ENCODE data around the gene CYP2U1.

CYP2U1 gene

DNA sequence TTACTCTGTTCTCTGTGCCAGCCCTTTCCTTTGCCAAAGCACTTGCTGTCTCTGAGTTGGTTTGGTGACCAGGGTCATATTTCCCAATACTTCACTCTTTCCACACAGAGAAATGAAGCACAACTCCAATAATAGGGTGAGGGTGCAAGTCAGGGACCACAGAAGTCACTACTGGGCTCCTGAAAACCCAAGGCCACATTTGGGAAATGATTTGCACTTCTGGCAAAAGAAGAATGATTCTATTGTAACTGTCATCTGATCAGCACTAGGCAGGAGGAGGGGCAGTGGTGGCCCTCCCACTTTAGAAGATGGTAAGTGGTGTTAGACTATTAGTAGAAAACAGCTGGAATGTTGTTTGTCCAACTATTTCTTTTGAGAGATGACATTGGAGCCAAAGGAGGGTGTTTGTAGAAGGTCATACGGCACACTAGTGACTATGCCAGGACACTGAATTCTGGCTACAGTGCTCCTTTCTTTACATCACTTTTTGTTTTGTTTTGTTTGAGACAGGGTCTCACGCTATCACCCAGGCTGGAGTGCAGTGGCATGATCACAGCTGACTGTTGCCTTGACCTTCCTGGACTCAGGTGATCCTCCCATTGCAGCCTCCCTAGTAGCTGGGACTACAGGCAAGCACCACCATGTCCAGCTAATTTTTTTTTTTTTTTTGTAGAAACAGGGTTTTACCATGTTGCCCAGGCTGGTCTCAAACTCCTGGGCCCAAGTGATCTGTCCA, 47.5 kb downstream of the CYP2U1 start:
- DNase-seq (ENCODE audit: low spot score), result no peak

DNA sequence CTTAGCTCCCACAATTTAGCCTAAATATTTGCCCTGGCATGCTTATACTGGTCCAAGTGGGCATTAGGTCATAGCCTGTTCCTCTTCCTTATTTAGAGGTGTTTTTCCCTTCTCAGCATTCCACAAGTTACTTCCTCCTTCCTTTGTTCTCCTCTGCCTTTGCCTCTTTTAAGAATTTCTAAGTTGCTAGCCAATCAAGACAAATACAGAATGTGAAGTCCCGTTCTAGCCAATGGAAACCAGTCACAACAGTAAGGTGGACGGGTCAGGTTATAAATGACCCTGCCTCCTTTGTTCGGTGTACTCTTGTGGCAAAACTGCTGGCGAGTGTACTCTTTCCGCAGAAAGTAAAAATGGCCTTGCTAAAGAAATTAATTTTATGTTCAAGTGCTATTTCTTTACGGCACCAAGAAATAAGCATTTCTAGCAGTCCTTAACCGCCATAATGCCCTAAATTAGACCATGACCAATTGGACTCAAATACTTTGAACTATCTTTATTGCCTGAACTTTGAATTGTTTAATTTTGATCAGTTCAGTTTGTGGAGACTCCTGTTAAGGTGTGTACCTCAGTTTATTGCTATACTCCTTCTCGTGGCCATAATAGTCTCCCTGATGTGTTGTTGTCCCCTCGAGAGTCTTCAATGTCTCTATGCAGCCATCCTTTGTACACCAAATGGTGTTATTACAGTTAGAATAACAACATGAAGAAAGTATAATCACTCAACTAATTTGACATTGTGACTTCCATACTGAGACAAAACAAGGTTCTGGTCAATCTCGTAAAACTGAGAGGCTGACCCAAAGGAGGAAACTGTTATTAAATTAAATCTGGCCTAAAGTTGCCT, 56.8 kb downstream of the CYP2U1 start:
- DNase-seq (ENCODE audit: low spot score), result no peak

DNA sequence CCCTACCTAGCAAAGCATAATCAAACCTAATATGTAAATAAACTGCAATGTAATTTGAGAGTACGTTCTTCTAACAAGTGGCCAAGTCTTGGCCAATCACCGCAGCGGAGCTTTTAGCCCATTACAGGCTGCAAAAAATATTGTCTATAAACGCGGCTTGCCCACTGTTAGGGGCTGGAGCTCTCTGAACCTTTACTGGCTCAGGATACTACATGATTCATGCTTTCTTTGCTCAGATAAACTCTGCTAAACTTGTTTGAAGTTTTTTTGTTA, 57.4 kb downstream of the CYP2U1 start:
- DNase-seq (ENCODE audit: low spot score), result no peak

DNA sequence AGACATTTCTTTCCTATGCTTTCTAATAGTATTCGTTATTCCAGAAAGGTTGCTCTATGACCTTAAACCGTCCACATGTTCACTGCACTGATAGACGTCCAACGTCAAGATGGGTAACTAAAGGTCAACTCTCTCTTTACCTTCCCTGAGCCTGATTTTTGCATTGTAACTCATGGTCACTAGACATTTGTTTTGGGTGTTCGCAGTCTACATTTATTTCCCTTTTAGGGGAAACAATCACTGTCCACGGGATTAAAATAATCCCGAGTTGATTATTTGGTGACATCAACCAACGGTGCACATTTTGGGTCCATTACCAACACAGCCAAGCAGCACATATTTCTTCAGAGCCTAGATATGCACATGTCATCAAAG, 57.8 kb downstream of the CYP2U1 start:
- DNase-seq (ENCODE audit: low spot score), result no peak

DNA sequence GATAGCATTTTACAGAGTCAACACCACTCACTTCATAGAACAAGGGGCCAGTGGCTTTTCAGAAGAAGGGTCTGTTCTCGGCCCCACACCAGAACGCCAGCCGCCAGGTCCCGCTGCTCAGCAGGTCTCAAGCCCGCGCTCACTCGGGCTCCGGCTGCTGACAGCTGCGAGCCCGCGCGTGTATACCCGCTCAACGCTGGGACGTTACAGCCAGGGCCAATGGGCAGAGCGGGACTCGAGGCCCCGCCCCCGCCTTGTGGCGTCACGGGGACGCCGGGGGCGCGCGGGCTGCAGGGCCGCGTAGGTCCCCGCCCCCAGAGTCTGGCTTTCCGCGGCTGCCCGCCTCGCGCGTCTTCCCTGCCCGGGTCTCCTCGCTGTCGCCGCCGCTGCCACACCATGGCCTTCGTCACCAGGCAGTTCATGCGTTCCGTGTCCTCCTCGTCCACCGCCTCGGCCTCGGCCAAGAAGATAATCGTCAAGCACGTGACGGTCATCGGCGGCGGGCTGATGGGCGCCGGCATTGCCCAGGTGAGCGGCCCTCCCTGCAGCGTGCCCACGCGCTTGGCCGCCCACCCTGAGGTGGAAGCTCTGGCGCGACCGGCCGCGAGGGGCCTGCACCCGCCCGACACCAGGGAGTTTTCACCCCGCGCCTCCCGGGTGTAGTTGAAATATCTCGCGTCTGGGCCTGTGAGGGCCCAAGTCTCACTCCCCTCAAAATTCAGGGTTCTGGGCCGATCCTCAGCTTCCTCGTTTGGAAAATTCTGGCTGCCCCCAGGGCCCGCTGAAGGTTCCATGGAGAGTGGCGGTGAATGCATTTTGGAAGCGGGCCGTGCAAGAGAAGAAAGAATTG, 58.4 kb downstream of the CYP2U1 start, which contains the start of gene HADH:
Gene HADH (plus strand): TSS at position 353 of the 850 bp plus-strand sequence. CDS start 44 bp downstream, at position 397.
- DNase-seq (ENCODE audit: low spot score), result peak; percentile 90

DNA sequence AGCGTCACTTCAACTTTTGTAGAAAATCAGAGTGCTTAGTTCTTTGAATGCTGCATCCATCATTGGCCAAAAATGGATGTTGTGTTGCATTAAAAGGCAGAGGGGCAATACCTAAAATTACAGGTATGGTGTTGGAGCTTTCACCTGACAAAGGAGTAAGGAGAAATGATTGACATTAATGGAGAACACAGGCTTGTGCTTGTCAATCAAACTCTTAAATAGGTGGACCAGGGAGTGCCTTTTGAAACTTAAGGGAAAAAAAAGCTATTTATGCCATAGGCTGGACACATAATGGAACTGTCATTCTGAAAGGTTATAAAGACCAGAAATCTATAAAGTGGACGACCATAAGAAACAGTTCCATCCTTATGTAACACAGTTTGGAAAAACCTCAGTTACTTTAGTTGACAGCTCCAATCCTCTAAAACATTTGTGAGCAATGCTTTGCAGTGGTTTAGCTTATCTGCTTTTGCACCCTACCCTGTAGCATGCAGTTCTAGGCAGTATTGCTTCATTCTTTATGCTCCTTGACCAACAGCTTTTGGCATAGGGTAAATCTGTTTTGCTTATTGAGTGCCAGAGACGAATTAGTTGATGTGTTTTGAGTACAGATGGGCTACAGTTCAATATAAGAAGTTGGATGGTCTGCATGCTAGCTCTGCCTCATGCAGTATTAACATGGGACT, 60.7 kb downstream of the CYP2U1 start:
- DNase-seq (ENCODE audit: low spot score), result no peak

DNA sequence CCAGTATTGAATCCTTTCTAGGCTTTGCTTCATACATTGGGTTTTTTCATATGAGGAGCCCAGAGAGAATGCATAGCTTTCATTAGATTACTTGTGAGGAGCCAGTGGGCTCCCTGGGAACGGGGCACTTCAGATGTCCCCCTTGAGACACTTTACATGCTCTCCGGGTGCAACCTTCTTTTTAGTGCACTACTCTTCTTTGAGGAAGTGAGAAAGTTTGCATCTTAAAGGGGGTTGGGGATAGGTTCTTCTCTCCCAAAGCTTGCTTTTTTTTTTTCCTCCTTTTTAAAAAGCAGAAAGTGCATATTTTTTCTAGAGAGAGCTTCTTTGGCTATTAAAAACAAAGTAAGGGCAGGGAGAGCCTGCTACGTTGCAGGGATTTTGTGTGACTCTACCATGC, 62.6 kb downstream of the CYP2U1 start:
- DNase-seq (ENCODE audit: low spot score), result no peak

DNA sequence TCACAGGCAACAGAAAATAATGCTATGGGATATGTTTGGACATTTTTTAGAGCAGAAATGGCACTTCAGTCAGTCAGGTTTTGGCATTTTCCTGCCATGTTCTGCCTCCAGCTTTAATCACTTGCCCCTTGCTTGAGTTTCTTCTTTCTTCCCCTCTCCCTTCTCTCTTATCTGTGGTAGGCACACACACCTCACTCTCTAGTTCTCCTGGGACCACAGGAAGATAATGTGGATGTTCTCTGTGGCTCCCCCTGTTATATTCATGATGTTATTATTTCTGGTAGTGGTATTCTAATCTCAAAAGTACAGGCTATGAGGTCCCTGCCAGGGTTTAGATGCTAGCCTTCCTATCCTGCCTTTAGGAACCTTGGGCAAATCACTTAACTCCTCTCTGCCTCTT, 63.5 kb downstream of the CYP2U1 start:
- DNase-seq (ENCODE audit: low spot score), result no peak

DNA sequence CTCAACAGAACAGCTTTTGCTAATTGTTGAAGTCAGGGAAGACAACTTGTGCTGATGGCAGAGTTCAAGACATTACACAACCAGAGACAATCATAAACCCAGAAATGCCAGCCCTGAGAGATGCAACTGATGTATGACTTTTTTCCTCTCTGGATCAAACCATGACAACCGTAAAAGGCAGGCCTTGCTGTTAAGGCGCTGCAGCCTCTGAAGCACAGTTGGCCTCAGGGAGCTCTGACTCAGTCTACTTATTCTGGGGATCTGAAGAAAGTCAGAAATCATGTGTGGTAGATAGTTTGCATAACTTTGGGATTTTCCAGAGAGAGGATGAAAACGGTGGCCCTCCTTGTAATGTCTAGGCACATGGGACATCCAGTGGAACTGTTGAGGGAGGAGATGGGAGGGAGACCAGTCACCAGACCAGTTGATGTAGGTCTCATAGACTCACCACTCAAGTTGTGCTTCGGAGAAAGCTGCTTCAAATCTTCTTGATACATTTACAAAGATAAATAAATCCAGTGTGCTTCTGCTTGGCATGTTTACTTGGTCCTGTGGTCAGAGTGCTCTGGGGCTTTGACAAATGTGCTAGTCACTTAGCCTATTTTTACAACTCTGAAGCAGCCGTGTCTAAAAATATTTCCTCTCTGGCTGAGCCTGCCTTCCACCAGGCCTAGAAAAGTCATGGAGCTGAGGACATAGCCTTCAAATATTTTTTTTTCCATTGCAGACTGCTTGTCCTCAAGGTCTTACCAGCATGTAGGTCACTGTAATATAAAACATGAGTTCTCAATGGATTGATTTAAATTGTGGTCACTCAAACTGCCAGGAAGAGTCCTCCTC, 65.8 kb downstream of the CYP2U1 start:
- DNase-seq (ENCODE audit: low spot score), result no peak

DNA sequence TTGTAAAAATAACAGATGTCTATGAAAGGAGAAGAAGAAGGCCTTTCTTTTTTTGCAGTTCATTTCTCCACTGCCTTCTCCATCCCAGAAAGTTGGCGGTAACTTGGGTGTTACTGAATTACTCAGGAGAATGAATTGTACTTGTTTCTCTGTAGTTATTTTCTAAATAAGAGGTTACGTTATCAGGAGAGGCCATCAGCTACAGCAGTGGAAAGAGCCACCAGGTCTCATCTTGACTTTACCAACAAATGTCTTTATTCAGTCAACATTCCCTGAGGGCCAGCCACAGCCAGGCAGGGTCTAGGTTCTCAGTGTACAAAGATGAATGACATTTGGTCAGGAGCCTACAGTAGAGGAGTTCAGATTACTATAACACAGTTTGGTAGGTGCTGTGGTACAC, 66.4 kb downstream of the CYP2U1 start:
- DNase-seq (ENCODE audit: low spot score), result no peak

DNA sequence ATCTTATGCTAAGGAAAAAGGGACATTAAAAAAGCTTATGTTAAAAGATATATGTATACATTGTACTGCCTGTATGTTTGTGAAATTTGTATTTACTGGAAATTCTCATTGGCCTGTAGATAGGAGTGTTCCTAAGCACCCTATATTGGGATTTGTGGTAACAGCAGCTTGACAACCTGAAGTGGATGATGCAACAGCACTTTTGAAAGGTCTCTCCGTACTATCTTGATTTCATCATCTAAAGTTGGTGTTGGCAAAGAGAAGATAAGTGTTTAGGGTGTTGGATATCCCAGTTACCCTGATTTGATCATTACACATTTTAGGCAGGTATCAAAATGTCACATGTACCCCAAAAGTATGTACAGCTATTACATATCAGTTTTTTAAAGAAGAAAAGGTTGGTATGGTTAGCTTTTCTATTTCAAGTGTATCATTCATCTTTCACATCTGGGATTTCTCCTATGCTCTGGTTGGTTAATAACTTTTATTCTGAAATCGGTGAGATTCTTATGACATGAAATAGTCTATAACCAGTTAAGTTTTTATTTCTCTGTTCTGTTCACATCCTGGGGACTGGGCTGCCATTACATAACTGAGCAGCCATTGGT, 68.7 kb downstream of the CYP2U1 start:
- DNase-seq (ENCODE audit: low spot score), result no peak

DNA sequence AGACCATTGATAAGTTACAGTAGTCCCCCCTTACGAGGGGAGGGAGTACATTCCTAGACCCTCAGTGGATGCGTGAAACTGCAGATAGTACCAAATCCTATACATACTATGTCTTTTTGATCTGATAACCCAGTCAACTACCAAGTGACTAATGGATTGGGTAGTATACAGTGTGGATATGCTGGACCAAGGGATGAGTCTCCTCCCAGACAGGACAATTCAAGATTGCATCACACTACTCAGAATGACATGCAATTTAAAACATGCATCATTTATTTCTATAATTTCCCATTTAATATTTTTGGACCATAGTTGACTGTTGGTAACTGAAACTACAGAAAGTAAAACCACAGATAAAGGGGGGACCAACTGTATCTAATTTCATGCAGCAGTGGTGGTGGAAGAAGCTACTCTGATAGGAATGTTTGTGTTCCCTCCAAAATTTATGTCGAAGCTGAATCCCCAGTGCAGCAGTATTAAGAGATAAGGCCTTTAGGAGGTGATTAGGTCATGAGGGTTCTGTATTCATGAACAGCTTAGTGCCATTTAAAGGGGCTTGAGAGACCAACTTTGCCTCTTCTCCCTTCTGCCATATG, 70.3 kb downstream of the CYP2U1 start:
- no peak for DNase-seq (ENCODE audit: low spot score)

Measured in SK-N-DZ (cell line).